ENCODE results near the gene CFAP107.

GRCh38 chr1:12709696-12710095, 36.3 kb upstream of the CFAP107 start:
- TF ChIP-seq POLR2AphosphoS5 (IDR thresholded peaks at IDR 0.05; ENCODE audit: low read depth) = no peak
- TF ChIP-seq CTCF (IDR thresholded peaks at IDR 0.05; ENCODE audit: insufficient read depth, low read length) = no peak
- no peak for TF ChIP-seq GABPA (IDR thresholded peaks at IDR 0.05; ENCODE audit: low read depth)
